NCI-H2196 treated with DMSO at 0.1 percent for 48 hours (cell line): ENCODE data around the gene COX6A1.

Experiments used
- DNase-seq: peaks from one replicate; lab custom pipeline; 2025; ENCODE audit not compliant: unreplicated experiment; lab: John Stamatoyannopoulos, UW

The COX6A1 gene

GRCh38 chr12:120437735-120438494 is at the start of gene COX6A1:
TSS of gene COX6A1 (plus strand) at chr12:120438113. CDS start at chr12:120438127, 14 bp downstream.
- DNase-seq = peak; percentile 98

GRCh38 chr12:120388691-120389481 is 49.0 kb upstream of the COX6A1 start:
- peak; percentile 31 for DNase-seq

GRCh38 chr12:120390540-120391120 is 47.3 kb upstream of the COX6A1 start:
- DNase-seq = no peak

- DNase-seq = peak; percentile 37
These were observed 43.2 kb upstream of the COX6A1 start for GRCh38 chr12:120394483-120395367.

GRCh38 chr12:120397824-120398540 is 39.9 kb upstream of the COX6A1 start:
- no peak for DNase-seq

- DNase-seq = no peak
These were observed 38.4 kb upstream of the COX6A1 start for GRCh38 chr12:120399531-120399930.

GRCh38 chr12:120402217-120402616 is 35.7 kb upstream of the COX6A1 start:
- no peak for DNase-seq

GRCh38 chr12:120403869-120404268 is 34.0 kb upstream of the COX6A1 start:
- no peak for DNase-seq

- DNase-seq = no peak
These were observed 33.6 kb upstream of the COX6A1 start for GRCh38 chr12:120404271-120404670.

GRCh38 chr12:120406069-120406468 is 31.8 kb upstream of the COX6A1 start:
- DNase-seq = no peak

GRCh38 chr12:120406553-120406952 is 31.4 kb upstream of the COX6A1 start:
- no peak for DNase-seq

GRCh38 chr12:120408771-120409170 is 29.1 kb upstream of the COX6A1 start:
- no peak for DNase-seq

GRCh38 chr12:120412421-120412820 is 25.5 kb upstream of the COX6A1 start:
- no peak for DNase-seq

- no peak for DNase-seq
These were observed 23.8 kb upstream of the COX6A1 start for GRCh38 chr12:120413901-120414695.

- no peak for DNase-seq
These were observed 21.3 kb upstream of the COX6A1 start for GRCh38 chr12:120416490-120417216.

GRCh38 chr12:120417917-120418580 is 19.9 kb upstream of the COX6A1 start:
- no peak for DNase-seq

GRCh38 chr12:120421701-120422100 is 16.2 kb upstream of the COX6A1 start:
- no peak for DNase-seq

- no peak for DNase-seq
These were observed 14.9 kb upstream of the COX6A1 start for GRCh38 chr12:120422892-120423456.
